HCT116 (cell line): ENCODE results near the gene GPD1L. TPM values are rescaled to one million over a fixed set of nuclear protein-coding genes. Genes with fewer than 3 reads are reported as not detected.

Experiments used
- ATAC-seq: fragments of 200-7000 bp; cut with Tn5 transposase; 2 replicates; pipeline ENCODE4 v1.9.1; 2020; ENCODE audit warnings: mild to moderate bottlenecking, moderate library complexity
- BruUV-seq: library from RNA; stranded (reverse); fragments of 400-500 nt; replicated peaks from 2 replicates; lab custom pipeline; 2021; lab: Mats Ljungman, UMichigan
- CTCF ChIA-PET: fragments of 300-600 bp; sonication (Branson Sonifier 250); formaldehyde crosslinking; loops from one replicate; lab custom pipeline; 2021; ENCODE audit warnings: antibody characterized with exemption; lab: Charles Lee
- POLR2A ChIA-PET: fragments of 300-600, 350-600 bp; sonication (Branson Sonifier 250); formaldehyde crosslinking; loops from one replicate; lab custom pipeline; 2021; ENCODE audit warnings: antibody characterized with exemption; lab: Charles Lee
- RAD21 ChIA-PET, 2 experiments: fragments of 300-600 bp; sonication (Branson Sonifier 250); formaldehyde crosslinking; loops; one replicate each; lab custom pipeline; 2023; ENCODE audit warnings: low total read pairs in 2 of 2; ENCODE audit not compliant: uncharacterized antibody in 2 of 2, unreplicated experiment in 2 of 2, low non-redundant PET in 1 of 2; lab: Charles Lee
- DNase-seq: peaks from one replicate; pipeline ENCODE4 v3.0.0-alpha.2; 2010; ENCODE audit warnings: low read depth, low spot score
- H2AFZ ChIP-seq: fragments of 200-600 bp; shearing (Covaris generic), sonication (generic); 2 replicates; pipeline ENCODE4 v1.6.1; 2017; ENCODE audit warnings: low read depth, mixed run types, mixed read lengths, antibody characterized with exemption, low read length; ENCODE audit not compliant: poor library complexity, severe bottlenecking
- H3K27ac ChIP-seq: 2 replicates; pipeline ENCODE4 v1.5.1; 2012; ENCODE audit warnings: low read depth, low read length
- H3K27me3 ChIP-seq: fragments of 200-600 bp; sonication (generic); 2 replicates; pipeline ENCODE4 v1.6.1; 2016; ENCODE audit warnings: mixed run types, low read length, mixed read lengths; ENCODE audit not compliant: insufficient read depth
- H3K36me3 ChIP-seq, 2 experiments: fragments of 200-500 bp in 1 of 2; fragments of 200-600 bp in 1 of 2; sonication (Bioruptor generic) in 1 of 2; sonication (generic) in 1 of 2; 2 replicates each; pipeline versions ENCODE4 v1.5.1 to v1.6.1; 2014 to 2016; ENCODE audit warnings: low read length in 2 of 2, inconsistent platforms in 1 of 2, mixed read lengths in 1 of 2, mixed run types in 1 of 2; ENCODE audit not compliant: insufficient read depth in 2 of 2, control insufficient read depth in 1 of 2
- H3K4me1 ChIP-seq, 2 experiments: fragments of 200-600 bp in 1 of 2; sonication (generic) in 1 of 2; 2 replicates each; pipeline versions ENCODE4 v1.5.1 to v1.6.1; 2012 to 2017; ENCODE audit warnings: low read length in 2 of 2, inconsistent platforms in 1 of 2, mild to moderate bottlenecking in 1 of 2, mixed read lengths in 1 of 2, mixed run types in 1 of 2, moderate library complexity in 1 of 2; ENCODE audit not compliant: insufficient read depth in 2 of 2, control insufficient read depth in 1 of 2
- H3K4me2 ChIP-seq: fragments of 200-600 bp; sonication (generic); 2 replicates; pipeline ENCODE4 v1.6.1; 2017; ENCODE audit warnings: mixed run types, low read length, mixed read lengths
- H3K4me3 ChIP-seq, 2 experiments: fragments of 200-600 bp in 1 of 2; sonication (generic) in 1 of 2; replicated peaks in 1 of 2; 2 replicates each; pipeline ENCODE4 v1.5.1; 2011 to 2016; ENCODE audit warnings: low read length in 2 of 2, control low read depth in 1 of 2, low read depth in 1 of 2, mild to moderate bottlenecking in 1 of 2, mixed read lengths in 1 of 2, mixed run types in 1 of 2
- H3K79me2 ChIP-seq: fragments of 200-600 bp; sonication (generic); 2 replicates; pipeline ENCODE4 v1.6.1; 2017; ENCODE audit warnings: mild to moderate bottlenecking, mixed run types, low read length, moderate library complexity, mixed read lengths; ENCODE audit not compliant: insufficient read depth
- H3K9ac ChIP-seq: fragments of 200-600 bp; sonication (generic); 2 replicates; pipeline ENCODE4 v1.6.1; 2016; ENCODE audit warnings: low read length, mixed read lengths
- H3K9me2 ChIP-seq: fragments of 200-600 bp; sonication (generic), shearing (Covaris generic); 2 replicates; pipeline ENCODE4 v1.6.1; 2017; ENCODE audit warnings: mixed run types, mild to moderate bottlenecking, moderate library complexity; ENCODE audit not compliant: insufficient read depth
- H3K9me3 ChIP-seq, 2 experiments: fragments of 200-500 bp in 1 of 2; fragments of 200-600 bp in 1 of 2; sonication (Bioruptor generic) in 1 of 2; sonication (generic) in 1 of 2; 2 replicates each; pipeline ENCODE4 v1.6.1; 2014 to 2017; ENCODE audit warnings: low read length in 2 of 2, mixed read lengths in 2 of 2, inconsistent platforms in 1 of 2, low read depth in 1 of 2, mild to moderate bottlenecking in 1 of 2, mixed run types in 1 of 2, moderate library complexity in 1 of 2; ENCODE audit not compliant: control insufficient read depth in 1 of 2, insufficient read depth in 1 of 2
- H4K20me1 ChIP-seq: fragments of 200-600 bp; sonication (generic), shearing (Covaris generic); 2 replicates; pipeline ENCODE4 v1.6.1; 2017; ENCODE audit warnings: mixed run types, mild to moderate bottlenecking, moderate library complexity; ENCODE audit not compliant: insufficient read depth
- EGR1 ChIP-seq: IDR thresholded peaks from 2 replicates; pipeline ENCODE4 v1.6.1; 2012; ENCODE audit warnings: low read depth
- EZH2phosphoT487 ChIP-seq: fragments of 200-600 bp; IDR thresholded peaks from 2 replicates; pipeline ENCODE4 v1.6.1; 2018; ENCODE audit warnings: antibody characterized with exemption, borderline replicate concordance
- POLR2A ChIP-seq: IDR thresholded peaks from 2 replicates; pipeline ENCODE4 v1.7.0; 2011; ENCODE audit warnings: borderline replicate concordance; ENCODE audit not compliant: insufficient read depth, insufficient read length; ENCODE audit errors: extremely low read depth
- POLR2AphosphoS5 ChIP-seq: IDR thresholded peaks from 2 replicates; pipeline ENCODE4 v1.6.1; 2011; ENCODE audit warnings: mild to moderate bottlenecking, low read depth, low read length, moderate library complexity
- SRF ChIP-seq: IDR thresholded peaks from 2 replicates; pipeline ENCODE4 v1.6.1; 2012; ENCODE audit warnings: low read depth
- TCF7L2 ChIP-seq: IDR thresholded peaks from 2 replicates; pipeline ENCODE4 v1.7.0; 2011; ENCODE audit warnings: borderline replicate concordance, inconsistent platforms; ENCODE audit not compliant: insufficient read depth, insufficient read length; ENCODE audit errors: extremely low read depth
- intact Hi-C: fragments of 100-400 bp; cut with micrococcal nuclease; formaldehyde crosslinking; loops from 2 replicates; pipeline ENCODE4 v1.10.0; 2022
- total RNA-seq: library from RNA; stranded (reverse); gene quantifications from one replicate; pipeline ENCODE4 v1.2.1, GENCODE V29; 2021; ENCODE audit not compliant: unreplicated experiment
- TF ChIP-seq, protein P1 (sequence below): IDR thresholded peaks from 2 replicates; pipeline ENCODE4 v1.6.1; 2012; ENCODE audit warnings: low read depth
- TF ChIP-seq, protein P2 (sequence below): IDR thresholded peaks from 2 replicates; pipeline ENCODE4 v1.6.1; 2012
- TF ChIP-seq, protein P3 (sequence below): IDR thresholded peaks from 2 replicates; pipeline ENCODE4 v1.6.1; 2011; ENCODE audit warnings: mild to moderate bottlenecking, low read length, moderate library complexity; ENCODE audit not compliant: insufficient replicate concordance; ENCODE audit errors: extremely low read depth

The GPD1L gene
- total RNA-seq, 1 experiment from 2014 or later: 21.9 TPM

DNA sequence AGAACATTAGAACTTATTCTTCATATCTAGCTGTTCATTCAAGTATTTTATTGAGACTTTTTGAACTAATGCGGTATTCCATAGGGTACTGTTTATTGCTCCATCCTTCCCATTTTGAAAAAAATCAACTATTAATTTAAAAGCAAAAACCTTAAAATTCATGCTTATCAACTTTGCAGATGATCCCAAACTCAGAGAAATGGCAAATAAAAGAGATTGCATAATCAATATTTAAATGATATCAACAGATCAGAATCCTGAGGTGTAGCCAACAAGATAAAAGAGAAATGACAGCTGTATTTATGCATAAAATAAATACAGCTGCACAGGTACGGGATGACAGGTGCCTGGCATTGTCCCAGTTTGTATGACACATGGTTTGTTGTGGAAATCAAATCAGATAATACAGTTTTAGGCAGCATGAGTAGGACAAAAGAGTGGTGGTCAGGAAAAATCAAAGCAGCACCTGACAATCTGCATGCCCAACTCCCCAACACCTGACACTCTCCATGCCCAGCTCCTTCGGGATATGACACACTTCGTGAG is 89.6 kb downstream of the GPD1L start:
- no peak overlapping the region for H3K9ac ChIP-seq
- no peak overlapping the region for H3K27ac ChIP-seq
- no peak overlapping the region for H3K4me3 ChIP-seq
- no peak overlapping the region for H2AFZ ChIP-seq
- no peaks in the 10 kb centered on the region for H3K9me3 ChIP-seq
- BruUV-seq: no TSS peak
- H3K4me2 ChIP-seq: no peak overlapping the region
- no peaks in the 10 kb centered on the region for H3K36me3 ChIP-seq
- DNase-seq (no peak), ATAC-seq (no peak)
- intact Hi-C loops: no loop called here
- no peaks in the 10 kb centered on the region for H3K4me1 ChIP-seq
- H3K27me3 ChIP-seq: no peaks in the 10 kb centered on the region; the same call in 1 of the 2 replicates
- RAD21 ChIA-PET: no interaction called here
- POLR2A ChIA-PET: no interaction called here
- no peak for TF ChIP-seq POLR2AphosphoS5
- TF ChIP-seq EGR1: no peak
- no peak for TF ChIP-seq TCF7L2
- no peak for TF ChIP-seq POLR2A
- no peak for TF ChIP-seq EZH2phosphoT487
- TF ChIP-seq SRF: no peak
- TF ChIP-seq, protein P1, sequence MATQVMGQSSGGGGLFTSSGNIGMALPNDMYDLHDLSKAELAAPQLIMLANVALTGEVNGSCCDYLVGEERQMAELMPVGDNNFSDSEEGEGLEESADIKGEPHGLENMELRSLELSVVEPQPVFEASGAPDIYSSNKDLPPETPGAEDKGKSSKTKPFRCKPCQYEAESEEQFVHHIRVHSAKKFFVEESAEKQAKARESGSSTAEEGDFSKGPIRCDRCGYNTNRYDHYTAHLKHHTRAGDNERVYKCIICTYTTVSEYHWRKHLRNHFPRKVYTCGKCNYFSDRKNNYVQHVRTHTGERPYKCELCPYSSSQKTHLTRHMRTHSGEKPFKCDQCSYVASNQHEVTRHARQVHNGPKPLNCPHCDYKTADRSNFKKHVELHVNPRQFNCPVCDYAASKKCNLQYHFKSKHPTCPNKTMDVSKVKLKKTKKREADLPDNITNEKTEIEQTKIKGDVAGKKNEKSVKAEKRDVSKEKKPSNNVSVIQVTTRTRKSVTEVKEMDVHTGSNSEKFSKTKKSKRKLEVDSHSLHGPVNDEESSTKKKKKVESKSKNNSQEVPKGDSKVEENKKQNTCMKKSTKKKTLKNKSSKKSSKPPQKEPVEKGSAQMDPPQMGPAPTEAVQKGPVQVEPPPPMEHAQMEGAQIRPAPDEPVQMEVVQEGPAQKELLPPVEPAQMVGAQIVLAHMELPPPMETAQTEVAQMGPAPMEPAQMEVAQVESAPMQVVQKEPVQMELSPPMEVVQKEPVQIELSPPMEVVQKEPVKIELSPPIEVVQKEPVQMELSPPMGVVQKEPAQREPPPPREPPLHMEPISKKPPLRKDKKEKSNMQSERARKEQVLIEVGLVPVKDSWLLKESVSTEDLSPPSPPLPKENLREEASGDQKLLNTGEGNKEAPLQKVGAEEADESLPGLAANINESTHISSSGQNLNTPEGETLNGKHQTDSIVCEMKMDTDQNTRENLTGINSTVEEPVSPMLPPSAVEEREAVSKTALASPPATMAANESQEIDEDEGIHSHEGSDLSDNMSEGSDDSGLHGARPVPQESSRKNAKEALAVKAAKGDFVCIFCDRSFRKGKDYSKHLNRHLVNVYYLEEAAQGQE: no peak
- TF ChIP-seq, protein P2, sequence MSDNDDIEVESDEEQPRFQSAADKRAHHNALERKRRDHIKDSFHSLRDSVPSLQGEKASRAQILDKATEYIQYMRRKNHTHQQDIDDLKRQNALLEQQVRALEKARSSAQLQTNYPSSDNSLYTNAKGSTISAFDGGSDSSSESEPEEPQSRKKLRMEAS: no peak
- TF ChIP-seq, protein P3, sequence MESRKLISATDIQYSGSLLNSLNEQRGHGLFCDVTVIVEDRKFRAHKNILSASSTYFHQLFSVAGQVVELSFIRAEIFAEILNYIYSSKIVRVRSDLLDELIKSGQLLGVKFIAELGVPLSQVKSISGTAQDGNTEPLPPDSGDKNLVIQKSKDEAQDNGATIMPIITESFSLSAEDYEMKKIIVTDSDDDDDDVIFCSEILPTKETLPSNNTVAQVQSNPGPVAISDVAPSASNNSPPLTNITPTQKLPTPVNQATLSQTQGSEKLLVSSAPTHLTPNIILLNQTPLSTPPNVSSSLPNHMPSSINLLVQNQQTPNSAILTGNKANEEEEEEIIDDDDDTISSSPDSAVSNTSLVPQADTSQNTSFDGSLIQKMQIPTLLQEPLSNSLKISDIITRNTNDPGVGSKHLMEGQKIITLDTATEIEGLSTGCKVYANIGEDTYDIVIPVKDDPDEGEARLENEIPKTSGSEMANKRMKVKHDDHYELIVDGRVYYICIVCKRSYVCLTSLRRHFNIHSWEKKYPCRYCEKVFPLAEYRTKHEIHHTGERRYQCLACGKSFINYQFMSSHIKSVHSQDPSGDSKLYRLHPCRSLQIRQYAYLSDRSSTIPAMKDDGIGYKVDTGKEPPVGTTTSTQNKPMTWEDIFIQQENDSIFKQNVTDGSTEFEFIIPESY: no peak
- no peaks in the 10 kb centered on the region for H3K9me2 ChIP-seq
- CTCF ChIA-PET: no interaction called here
- H4K20me1 ChIP-seq: no peaks in the 10 kb centered on the region
- H3K79me2 ChIP-seq: no peaks in the 10 kb centered on the region
